GM23338 (cell line): ENCODE measurements around the gene TRMT44.

Experiments used
- CTCF ChIP-seq, 2 experiments: fragments of 200-600 bp in 1 of 2; sonication (generic) in 1 of 2; conservative IDR thresholded peaks; 2 replicates each; pipeline versions ENCODE4 v1.5.1 to v1.6.1; 2016 to 2017; ENCODE audit warnings: antibody characterized with exemption in 2 of 2, low read depth in 2 of 2, mild to moderate bottlenecking in 2 of 2, moderate library complexity in 1 of 2
- EZH2 ChIP-seq: fragments of 200-600 bp; sonication (generic); IDR thresholded peaks from one replicate; pipeline ENCODE4 v1.8.0; 2017; ENCODE audit warnings: antibody characterized with exemption, mild to moderate bottlenecking, low read depth; ENCODE audit not compliant: unreplicated experiment
- EZH2phosphoT487 ChIP-seq: fragments of 200-600 bp; sonication (generic); IDR thresholded peaks from one replicate; pipeline ENCODE4 v1.8.1; 2018; ENCODE audit warnings: antibody characterized with exemption; ENCODE audit not compliant: unreplicated experiment
- JUNB ChIP-seq: IDR thresholded peaks from one replicate; pipeline ENCODE4 v1.6.1; 2016; ENCODE audit warnings: antibody characterized with exemption; ENCODE audit not compliant: unreplicated experiment
- NANOG ChIP-seq: IDR thresholded peaks from 2 replicates; pipeline ENCODE4 v1.6.1; 2016; ENCODE audit warnings: antibody characterized with exemption, borderline replicate concordance
- POLR2AphosphoS5 ChIP-seq: IDR thresholded peaks from 2 replicates; pipeline ENCODE4 v1.6.1; 2016; ENCODE audit warnings: antibody characterized with exemption, low read depth
- REST ChIP-seq: IDR thresholded peaks from one replicate; pipeline ENCODE4 v1.6.1; 2018; ENCODE audit warnings: antibody characterized with exemption; ENCODE audit not compliant: unreplicated experiment
- STAT1 ChIP-seq: IDR thresholded peaks from one replicate; pipeline ENCODE4 v1.6.1; 2016; ENCODE audit warnings: antibody characterized with exemption; ENCODE audit not compliant: unreplicated experiment

GRCh38 chr4:8461616-8462015 is 21.0 kb downstream of the TRMT44 start:
- TF ChIP-seq CTCF (conservative IDR thresholded peaks at IDR 0.05; ENCODE audit: low read depth in 2 of 2), result no peak
- TF ChIP-seq EZH2, result no peak
- no peak for TF ChIP-seq JUNB
- no peak for TF ChIP-seq EZH2phosphoT487
- TF ChIP-seq REST, result no peak
- no peak for TF ChIP-seq POLR2AphosphoS5
- no peak for TF ChIP-seq STAT1
- TF ChIP-seq NANOG, result no peak
